GM18511 (cell line): ENCODE measurements around the gene MACROH2A1.
A peak's percentile ranks its signal among the peaks of the same experiment; 100 is the strongest.

Experiments used
- ATAC-seq: cut with Tn5 transposase; IDR thresholded peaks from one replicate; pipeline ENCODE4 v1.9.1; 2021; ENCODE audit warnings: mild to moderate bottlenecking, moderate library complexity; ENCODE audit not compliant: unreplicated experiment

The MACROH2A1 gene

GRCh38 chr5:135436951-135437418, 38.0 kb upstream of the MACROH2A1 start:
- no peak for ATAC-seq

DNA sequence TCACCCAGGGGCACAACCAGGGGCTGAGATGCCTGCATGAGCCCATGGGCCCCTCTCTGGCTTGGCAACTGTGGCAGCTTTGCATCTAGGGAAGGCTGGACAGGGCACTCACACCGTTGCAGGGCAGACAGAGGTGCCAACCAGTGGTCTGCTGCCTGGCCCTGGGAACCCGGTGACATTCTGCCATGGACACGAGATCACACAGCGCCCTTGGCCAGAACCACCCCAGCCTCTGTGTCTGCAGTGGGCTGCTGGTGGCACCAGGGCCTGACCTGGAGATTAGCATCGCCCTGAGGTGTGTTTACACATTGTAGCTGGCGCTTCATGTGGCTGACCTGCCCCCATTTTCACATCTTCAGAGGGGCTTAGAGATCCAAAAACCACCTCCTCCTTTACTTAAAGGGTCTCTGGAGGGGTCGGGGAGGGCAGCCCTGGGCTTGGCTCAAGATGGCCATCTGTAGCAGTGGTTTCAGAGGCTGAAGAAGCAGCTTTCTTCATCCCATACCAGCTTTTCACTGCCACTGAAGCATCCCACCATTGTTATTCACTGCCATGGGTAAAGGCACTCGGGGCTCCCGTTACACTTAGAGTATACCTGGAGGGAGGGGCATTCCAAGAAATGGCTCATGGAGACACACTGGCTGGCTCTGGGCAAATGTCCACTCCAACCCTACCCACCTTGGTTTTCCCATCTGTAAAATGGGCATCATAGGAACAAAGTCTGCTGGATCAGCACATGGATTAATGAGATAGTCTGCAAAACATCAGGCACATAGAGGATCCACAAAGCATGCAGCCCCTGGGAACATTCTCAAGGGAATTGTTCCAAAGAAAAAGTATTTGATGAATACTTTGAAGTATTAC, 36.7 kb upstream of the MACROH2A1 start:
- no peak for ATAC-seq

GRCh38 chr5:135434591-135435466, 35.8 kb upstream of the MACROH2A1 start:
- ATAC-seq, result no peak

GRCh38 chr5:135433681-135434426, 34.8 kb upstream of the MACROH2A1 start:
- ATAC-seq, result no peak

DNA sequence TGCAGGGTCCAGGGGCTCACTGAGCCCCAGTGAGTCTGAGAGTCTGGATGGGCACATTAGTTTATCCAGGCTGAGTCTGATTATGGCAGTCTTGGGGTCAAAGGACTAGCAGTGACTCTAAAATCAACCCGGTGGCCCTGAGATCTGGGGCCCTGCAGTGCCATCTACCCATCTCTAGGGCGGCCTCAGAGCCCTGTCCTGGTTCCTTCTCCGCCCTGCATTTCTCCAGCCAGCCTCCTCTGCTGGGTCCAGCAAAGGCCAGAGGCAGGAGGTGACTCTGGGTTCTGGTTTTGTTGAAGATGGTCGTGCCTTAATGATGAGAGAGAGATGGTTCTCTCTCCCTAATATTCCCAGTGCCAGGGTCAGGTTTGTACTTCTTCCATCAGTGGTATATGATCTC, 33.1 kb upstream of the MACROH2A1 start:
- no peak for ATAC-seq

DNA sequence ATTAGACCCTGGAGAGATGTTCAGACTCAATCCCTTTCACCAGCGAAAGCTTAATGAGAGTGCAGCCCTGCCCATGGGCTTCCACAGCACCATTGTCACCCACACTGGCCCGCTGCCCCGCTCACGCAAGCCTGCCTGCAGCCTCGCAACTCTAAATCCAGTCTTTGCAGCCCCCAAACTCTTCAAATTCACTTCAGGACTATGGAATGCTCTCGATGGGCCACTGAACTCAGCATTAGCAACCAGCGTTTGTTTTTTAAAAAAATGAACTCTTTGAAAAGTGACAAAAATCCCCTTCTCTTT, 31.1 kb upstream of the MACROH2A1 start:
- ATAC-seq, result no peak

- no peak for ATAC-seq
Observed at GRCh38 chr5:135429301-135430134, 30.5 kb upstream of the MACROH2A1 start.

GRCh38 chr5:135428586-135428985, 29.6 kb upstream of the MACROH2A1 start:
- no peak for ATAC-seq

- peak; percentile 96 for ATAC-seq
Observed at GRCh38 chr5:135426102-135427082, 27.4 kb upstream of the MACROH2A1 start.

GRCh38 chr5:135425641-135426040, 26.6 kb upstream of the MACROH2A1 start:
- ATAC-seq, result no peak

DNA sequence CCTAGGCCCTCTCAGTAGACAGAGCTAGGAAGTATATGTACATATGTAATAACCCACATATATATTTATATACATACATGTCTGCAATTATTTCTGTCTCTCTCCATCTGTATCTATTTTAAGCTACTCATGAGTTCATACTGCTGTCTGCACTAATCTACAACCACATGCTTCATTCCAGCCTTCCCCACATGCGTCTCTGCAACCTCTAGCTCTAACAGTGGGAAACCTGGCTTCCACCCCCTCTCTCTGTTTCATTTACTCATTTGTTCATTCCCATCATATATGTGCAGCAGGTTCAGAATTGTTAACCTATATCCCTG, 24.8 kb upstream of the MACROH2A1 start:
- ATAC-seq, result no peak

- no peak for ATAC-seq
Observed at GRCh38 chr5:135423146-135423845, 24.3 kb upstream of the MACROH2A1 start.

DNA sequence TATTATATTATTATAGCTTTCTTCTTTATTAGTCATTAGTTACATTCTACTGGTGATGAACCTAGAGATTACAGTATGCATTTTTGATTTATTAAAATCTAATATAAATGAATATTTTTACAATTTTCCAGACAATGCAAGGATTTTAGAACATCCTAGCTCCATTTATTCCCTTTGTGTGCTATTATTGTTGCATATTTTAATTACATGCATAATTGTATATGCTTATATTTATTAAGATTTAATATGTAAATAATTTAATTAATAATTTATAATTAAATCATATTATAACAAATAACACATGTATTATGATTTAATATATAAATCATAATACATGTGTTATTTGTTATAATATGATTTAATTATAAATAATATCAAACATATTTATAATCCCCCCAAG, 23.4 kb upstream of the MACROH2A1 start:
- no peak for ATAC-seq

DNA sequence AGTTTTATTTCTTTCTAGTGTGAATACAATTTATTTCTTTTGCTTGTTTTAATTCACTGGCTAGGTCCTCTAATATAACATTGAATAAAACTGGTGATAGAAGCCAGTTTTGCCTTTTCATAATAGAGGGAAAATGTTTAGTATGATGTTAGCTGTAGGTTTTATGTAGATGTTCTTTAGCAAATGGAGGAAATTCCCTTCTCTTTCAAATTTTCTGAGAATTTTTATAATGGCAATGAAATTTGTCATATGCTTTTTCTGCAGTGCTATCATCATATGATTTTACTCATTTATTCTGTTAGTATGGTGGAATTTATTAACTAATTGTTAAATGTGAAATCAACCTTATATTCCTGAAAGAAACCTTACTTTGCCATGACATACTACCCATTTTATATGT, 18.1 kb upstream of the MACROH2A1 start:
- ATAC-seq, result no peak

DNA sequence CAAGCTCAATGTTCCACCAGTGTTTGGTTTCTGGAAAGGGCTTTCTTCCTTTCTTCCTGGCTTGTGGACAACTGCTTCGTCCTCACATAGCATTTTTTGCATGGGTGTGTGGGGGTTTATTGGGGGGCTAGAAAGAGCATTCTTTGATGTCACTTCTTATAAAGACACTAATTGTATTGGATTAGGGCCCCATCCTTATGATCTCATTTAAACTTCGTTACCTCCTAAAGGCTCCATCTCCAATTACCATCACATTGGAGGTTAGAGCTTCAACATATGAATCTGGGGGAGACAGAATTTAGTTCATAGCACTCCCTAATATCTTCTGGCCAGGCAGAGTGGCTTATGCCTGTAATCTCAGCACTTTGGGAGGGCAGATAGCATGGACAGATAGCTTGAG, 6.1 kb upstream of the MACROH2A1 start:
- no peak for ATAC-seq

GRCh38 chr5:135402031-135402430, 3.0 kb upstream of the MACROH2A1 start:
- ATAC-seq, result no peak

DNA sequence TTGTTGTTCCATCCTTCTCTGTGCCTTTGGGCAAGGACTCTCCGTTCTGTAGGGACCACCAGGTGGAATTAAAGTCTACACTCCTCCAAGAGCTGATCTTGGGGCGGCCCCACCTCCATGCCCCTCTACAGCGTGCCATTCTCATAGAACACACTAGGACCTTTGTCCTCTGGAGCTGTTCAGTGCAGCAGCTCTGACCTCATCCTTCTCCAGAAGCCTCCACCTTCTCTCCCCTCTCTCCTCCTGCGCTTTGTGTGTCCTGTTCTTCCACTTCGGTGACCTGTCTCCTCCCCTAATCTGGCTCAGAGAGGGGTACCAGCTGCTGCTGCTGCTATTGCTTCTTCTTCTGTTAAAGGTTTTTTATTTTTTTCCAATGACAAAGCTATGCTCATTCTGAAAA, 1.8 kb upstream of the MACROH2A1 start:
- no peak for ATAC-seq

DNA sequence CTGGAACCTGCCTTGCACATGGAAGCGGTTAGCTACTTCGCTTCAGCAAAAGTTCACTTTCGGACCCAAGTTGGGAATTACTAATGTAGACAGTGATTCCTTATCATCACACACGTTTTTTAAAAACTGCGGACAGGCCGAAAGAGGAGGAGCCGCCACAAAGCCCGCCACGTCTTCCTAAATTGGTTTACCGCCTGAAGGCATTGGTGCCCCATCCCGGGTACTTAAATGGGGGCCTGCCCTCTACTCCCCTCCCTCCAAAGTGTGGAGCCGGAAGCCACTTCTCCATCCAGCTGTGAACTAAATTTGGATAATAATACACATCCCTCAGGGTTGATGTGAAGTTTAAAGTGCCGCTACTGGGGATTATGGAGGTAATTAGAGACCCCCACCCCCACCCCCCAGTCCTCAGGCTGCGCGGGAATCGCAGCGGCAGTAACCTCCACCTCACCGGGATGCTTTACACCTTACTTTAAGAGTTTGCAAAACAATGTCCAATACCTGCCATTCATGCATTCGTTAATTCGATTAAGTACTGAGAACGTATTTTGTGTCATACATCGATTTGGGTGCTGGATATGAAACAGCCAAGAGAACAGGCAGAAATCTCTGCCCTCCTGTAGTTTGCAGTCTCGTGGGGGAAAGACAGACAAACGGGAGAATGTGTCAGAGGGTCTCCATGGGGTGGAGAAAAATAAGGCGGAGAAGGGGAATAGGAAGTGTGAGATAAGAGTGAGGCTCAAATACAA, 937 bp upstream of the MACROH2A1 start:
- no peak for ATAC-seq
